GM12891 (cell line): ENCODE results near the gene SLC30A7.

ENCODE experiments used
- PAX5 ChIP-seq: IDR thresholded peaks from 2 replicates; pipeline ENCODE4 v1.6.1; 2011; ENCODE audit warnings: low read length, moderate library complexity, mild to moderate bottlenecking; ENCODE audit not compliant: insufficient read depth, severe bottlenecking
- POLR2A ChIP-seq: IDR thresholded peaks from 2 replicates; pipeline ENCODE4 v1.6.1; 2011; ENCODE audit warnings: low read depth, low read length, control low read depth
- POLR2AphosphoS5 ChIP-seq: IDR thresholded peaks from 2 replicates; pipeline ENCODE4 v1.6.1; 2011; ENCODE audit warnings: low read depth, low read length, control low read depth
- SPI1 ChIP-seq: IDR thresholded peaks from 2 replicates; pipeline ENCODE4 v1.6.1; 2011; ENCODE audit warnings: low read depth, low read length, control low read depth
- TAF1 ChIP-seq: IDR thresholded peaks from 2 replicates; pipeline ENCODE4 v1.6.1; 2011; ENCODE audit warnings: low read depth, low read length, control low read depth

GRCh38 chr1:100851726-100852125, 44.2 kb upstream of the SLC30A7 start:
- TF ChIP-seq POLR2AphosphoS5: no peak
- TF ChIP-seq PAX5: no peak
- no peak for TF ChIP-seq POLR2A
- no peak for TF ChIP-seq TAF1
- TF ChIP-seq SPI1: no peak
